CD14-positive monocyte (primary cell): ENCODE data around the gene TIAM2. TPM values are rescaled to one million over a fixed set of nuclear protein-coding genes. Genes with fewer than 3 reads are reported as not detected.

Source experiments
- DNase-seq, 3 donors: peaks; one replicate each; pipeline ENCODE4 v3.0.0-alpha.2; 2011 to 2022
- H2AFZ ChIP-seq: 2 replicates; pipeline ENCODE4 v1.6.0; 2012; ENCODE audit warnings: mild to moderate bottlenecking, low read depth, low read length, inconsistent platforms; ENCODE audit not compliant: insufficient read depth, poor library complexity, severe bottlenecking
- H3K27ac ChIP-seq, 2 donors: 1 replicate in 1 of 2; 2 replicates in 1 of 2; pipeline ENCODE4 v1.5.1; 2012 to 2013; ENCODE audit warnings: low read length in 2 of 2, control low read depth in 1 of 2, inconsistent platforms in 1 of 2, low read depth in 1 of 2, mild to moderate bottlenecking in 1 of 2
- H3K27me3 ChIP-seq, 2 donors: one replicate each; pipeline versions ENCODE4 v1.6.0 to v1.6.1; 2011 to 2013; ENCODE audit warnings: low read length in 2 of 2; ENCODE audit not compliant: control insufficient read depth in 2 of 2, insufficient read depth in 2 of 2
- H3K36me3 ChIP-seq, 2 donors: replicated peaks in 1 of 2; 1 replicate in 1 of 2; 2 replicates in 1 of 2; pipeline versions ENCODE4 v1.5.1 to v1.6.1; 2012 to 2013; ENCODE audit warnings: low read length in 2 of 2, control low read depth in 1 of 2, inconsistent platforms in 1 of 2, mild to moderate bottlenecking in 1 of 2; ENCODE audit not compliant: insufficient read depth in 2 of 2, control insufficient read depth in 1 of 2
- H3K4me1 ChIP-seq, 2 donors: 1 replicate in 1 of 2; 2 replicates in 1 of 2; pipeline versions ENCODE4 v1.5.1 to v1.6.1; 2012 to 2013; ENCODE audit warnings: low read length in 2 of 2, control low read depth in 1 of 2, inconsistent platforms in 1 of 2, mild to moderate bottlenecking in 1 of 2, moderate library complexity in 1 of 2; ENCODE audit not compliant: insufficient read depth in 2 of 2, control insufficient read depth in 1 of 2
- H3K4me2 ChIP-seq: replicated peaks from 2 replicates; pipeline ENCODE3; 2012; ENCODE audit warnings: low read length, moderate library complexity, mild to moderate bottlenecking; ENCODE audit not compliant: poor library complexity, severe bottlenecking; ENCODE audit errors: extremely low read depth
- H3K4me3 ChIP-seq, 3 experiments: fragments of 200-600 bp in 1 of 3; sonication (generic) in 1 of 3; replicated peaks in 1 of 3; 1 replicate in 2 of 3; 2 replicates in 1 of 3; pipeline ENCODE4 v1.5.1; 2011 to 2013; ENCODE audit warnings: low read length in 3 of 3, mild to moderate bottlenecking in 3 of 3, control low read depth in 2 of 3, low read depth in 2 of 3, inconsistent platforms in 1 of 3, moderate library complexity in 1 of 3
- H3K79me2 ChIP-seq: 2 replicates; pipeline ENCODE4 v1.6.0; 2012; ENCODE audit warnings: mild to moderate bottlenecking, control low read depth, inconsistent platforms, low read length, moderate library complexity; ENCODE audit not compliant: insufficient read depth
- H3K9ac ChIP-seq: 2 replicates; pipeline ENCODE4 v1.6.0; 2017; ENCODE audit warnings: low read length, mild to moderate bottlenecking; ENCODE audit not compliant: insufficient read depth, poor library complexity, severe bottlenecking
- H3K9me3 ChIP-seq, 2 donors: replicated peaks in 1 of 2; 1 replicate in 1 of 2; 2 replicates in 1 of 2; pipeline versions ENCODE4 v1.5.1 to v1.6.1; 2012 to 2013; ENCODE audit warnings: low read length in 2 of 2, control low read depth in 1 of 2; ENCODE audit not compliant: control insufficient read depth in 1 of 2, insufficient read depth in 1 of 2
- H4K20me1 ChIP-seq: 2 replicates; pipeline ENCODE4 v1.6.0; 2012; ENCODE audit warnings: mild to moderate bottlenecking, low read length, control low read depth, moderate library complexity; ENCODE audit not compliant: insufficient read depth
- H3K27ac Mint-ChIP-seq, 7 donors: one replicate each; pipeline ENCODE4 v1.8.0; 2020; ENCODE audit warnings: mild to moderate bottlenecking in 7 of 7, mixed read lengths in 7 of 7, moderate library complexity in 6 of 7, inconsistent platforms in 2 of 7
- H3K27me3 Mint-ChIP-seq, 3 donors: one replicate each; pipeline ENCODE4 v1.8.0; 2021 to 2022; ENCODE audit warnings: low read depth in 3 of 3, mild to moderate bottlenecking in 3 of 3, mixed read lengths in 3 of 3, moderate library complexity in 3 of 3, inconsistent platforms in 1 of 3
- H3K36me3 Mint-ChIP-seq, 2 donors: one replicate each; pipeline ENCODE4 v1.8.0; 2020; ENCODE audit warnings: mixed read lengths in 2 of 2, inconsistent platforms in 1 of 2, mild to moderate bottlenecking in 1 of 2
- H3K4me1 Mint-ChIP-seq: one replicate; pipeline ENCODE4 v1.8.0; 2020; ENCODE audit warnings: mild to moderate bottlenecking, mixed read lengths
- H3K4me3 Mint-ChIP-seq, 2 donors: one replicate each; pipeline ENCODE4 v1.8.0; 2020; ENCODE audit warnings: mild to moderate bottlenecking in 2 of 2, mixed read lengths in 2 of 2, moderate library complexity in 1 of 2
- H3K9me3 Mint-ChIP-seq, 7 donors: one replicate each; pipeline ENCODE4 v1.8.0; 2020 to 2022; ENCODE audit warnings: mixed read lengths in 7 of 7, mild to moderate bottlenecking in 6 of 7, moderate library complexity in 6 of 7, inconsistent platforms in 2 of 7
- CTCF ChIP-seq: fragments of 200-600 bp; IDR thresholded peaks from one replicate; pipeline ENCODE4 v1.8.0; 2022; ENCODE audit warnings: antibody characterized with exemption, mild to moderate bottlenecking
- WGBS: methylation state at CpG from one replicate; pipeline ENCODE4 v1.1.5; 2013; ENCODE audit warnings: missing lambda C conversion rate; ENCODE audit not compliant: insufficient coverage; 5-methylcytosine and 5-hydroxymethylcytosine counted together
- intact Hi-C, 2 donors: fragments of 100-400 bp; cut with micrococcal nuclease; formaldehyde crosslinking; loops; one replicate each; pipeline versions ENCODE4 v1.15.0 to v1.15.1; 2023
- polyA plus RNA-seq, 3 donors: library from polyadenylated mRNA; depleted of rRNA in 1 of 3; unstranded in 2 of 3; stranded (reverse) in 1 of 3; fragments of 300-500 nt in 2 of 3; fragments of >200 nt in 1 of 3; fragmentation: Illumina TruSeq in 2 of 3; gene quantifications; 1 replicate in 2 of 3; 2 replicates in 1 of 3; pipeline ENCODE4 v1.2.3, GENCODE V29; 2012 to 2021

TIAM2 gene
- polyA plus RNA-seq, 3 donors: 0.25 to 4.2 (median 0.67) TPM

GRCh38 chr6:155212106-155212505 lies 217.0 kb downstream of the TIAM2 start:
- no peak for DNase-seq
- no peaks in the 10 kb centered on the region for H3K4me1 Mint-ChIP-seq
- H3K36me3 ChIP-seq: no peaks in the 10 kb centered on the region
- H3K27me3 ChIP-seq: no peaks in the 10 kb centered on the region
- H3K9me3 Mint-ChIP-seq: no peaks in the 10 kb centered on the region
- no peaks in the 10 kb centered on the region for H3K4me1 ChIP-seq
- H3K4me2 ChIP-seq: no peak overlapping the region
- H3K9me3 ChIP-seq: no peaks in the 10 kb centered on the region
- no peak overlapping the region for H3K27ac Mint-ChIP-seq
- H3K4me3 Mint-ChIP-seq: no peak overlapping the region
- no peaks in the 10 kb centered on the region for H3K79me2 ChIP-seq
- no peak for TF ChIP-seq CTCF
- H3K36me3 Mint-ChIP-seq: no peaks in the 10 kb centered on the region
- H3K9ac ChIP-seq: no peak overlapping the region
- no peak overlapping the region for H3K27ac ChIP-seq
- H3K4me3 ChIP-seq: no peak overlapping the region
- H3K27me3 Mint-ChIP-seq: peaks cover 2 to 6% (median 5%) of the 10 kb centered on the region in 3 donors
- no peak overlapping the region for H2AFZ ChIP-seq
- intact Hi-C loops: no loop called here
- H4K20me1 ChIP-seq: no peaks in the 10 kb centered on the region
- 100% methylated on average over 1 of the region's 3 CpGs for WGBS

DNA sequence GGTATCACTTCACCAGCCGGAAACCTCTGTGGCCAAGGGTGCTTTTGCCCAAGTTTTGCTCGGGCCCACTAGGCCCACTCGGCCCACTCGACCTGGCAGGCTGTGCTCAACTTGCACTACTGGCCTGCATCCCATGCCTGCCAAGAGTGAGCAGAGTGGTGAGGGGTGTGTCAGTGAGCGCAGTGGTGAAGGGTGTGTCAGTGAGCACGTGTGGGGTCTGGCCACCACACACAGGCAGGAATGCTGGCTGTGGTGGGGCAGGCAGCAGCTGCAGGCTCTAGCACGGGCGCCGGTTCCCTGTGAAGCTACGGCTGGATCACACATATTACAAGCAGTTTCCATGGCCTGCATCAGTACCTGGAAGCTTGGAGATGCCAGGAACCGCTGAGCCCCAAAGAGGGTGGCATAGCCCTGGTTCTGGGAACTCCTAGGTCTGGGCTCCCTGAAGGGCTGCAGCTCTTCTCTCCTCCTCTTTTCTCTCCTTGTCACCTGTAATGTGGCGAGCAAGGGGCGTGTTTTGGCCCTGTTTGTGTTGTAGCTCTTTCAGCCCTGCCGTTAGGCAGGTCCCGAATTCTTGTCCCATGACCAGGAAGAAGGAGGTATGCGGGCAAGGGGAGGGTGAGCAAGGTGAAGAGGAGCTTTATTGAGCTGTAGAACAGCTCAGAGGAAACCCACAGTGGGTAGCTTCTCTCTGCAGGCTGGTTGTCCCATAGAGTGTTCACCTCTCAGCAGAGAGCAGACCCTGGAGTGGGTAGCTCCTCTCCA lies 217.7 kb downstream of the TIAM2 start:
- Mint-ChIP-seq H3K9me3 (no peaks in the 10 kb centered on the region), H3K27ac (no peak overlapping the region), H3K36me3 (no peaks in the 10 kb centered on the region), H3K4me3 (no peak overlapping the region), H3K27me3 (peaks cover 3 to 7% (median 5%) of the 10 kb centered on the region in 3 donors), H3K4me1 (no peaks in the 10 kb centered on the region)
- Histone ChIP-seq H3K79me2 (no peaks in the 10 kb centered on the region), H3K9ac (no peak overlapping the region), H2AFZ (no peak overlapping the region), H3K27ac (no peak overlapping the region), H4K20me1 (no peaks in the 10 kb centered on the region), H3K9me3 (no peaks in the 10 kb centered on the region), H3K36me3 (no peaks in the 10 kb centered on the region), H3K27me3 (no peaks in the 10 kb centered on the region), H3K4me3 (no peak overlapping the region), H3K4me1 (no peaks in the 10 kb centered on the region), H3K4me2 (no peak overlapping the region)
- no peak for TF ChIP-seq CTCF
- DNase-seq: no peak
- 95% methylated on average over 14 of the region's 16 CpGs for WGBS
- intact Hi-C loops: no loop called here
